Measurements from ENCODE around the gene BATF2.
"Not testable (repeated sequence)": the region's sequence is repeated elsewhere in the genome, so short reads cannot be mapped to it uniquely, and the experiment has no call there.

BATF2 gene

DNA sequence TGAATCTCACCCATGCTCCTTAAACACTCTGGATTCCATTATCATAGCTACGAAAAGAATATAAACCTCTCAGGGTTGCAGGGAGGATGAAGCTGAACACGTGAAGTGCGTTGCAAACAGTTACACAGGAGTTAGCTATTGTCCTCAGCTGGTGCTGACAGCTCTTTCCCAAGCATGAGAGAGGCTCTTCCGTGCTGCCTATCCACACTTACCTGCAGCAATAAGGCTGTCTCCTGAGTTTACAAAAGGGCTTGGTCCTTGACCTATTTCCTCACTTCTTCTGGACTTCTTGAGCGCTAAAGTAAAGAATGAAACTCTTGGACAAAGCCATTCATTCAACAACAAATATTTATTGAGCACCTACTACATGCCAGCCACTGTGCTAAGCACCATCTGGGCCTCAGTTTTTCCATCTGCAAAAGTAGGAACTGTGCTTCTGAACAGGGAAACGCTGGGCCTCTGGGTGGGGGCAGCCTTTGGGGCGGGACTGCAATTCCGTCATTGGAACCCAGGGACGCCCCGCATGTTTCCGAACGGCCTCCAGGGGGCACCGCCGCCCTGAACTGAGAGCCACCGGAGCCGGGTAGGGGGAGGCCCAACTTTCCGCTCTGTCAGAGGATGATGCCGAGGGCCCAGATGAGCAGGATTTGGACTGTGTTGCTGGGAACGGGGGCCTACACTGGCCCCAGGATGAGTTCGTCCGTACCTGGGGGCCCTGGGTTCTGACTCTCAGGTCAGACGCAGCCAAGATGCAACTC, 16.5 kb upstream of the BATF2 start:
- DNase-seq: peak; percentile 93

DNA sequence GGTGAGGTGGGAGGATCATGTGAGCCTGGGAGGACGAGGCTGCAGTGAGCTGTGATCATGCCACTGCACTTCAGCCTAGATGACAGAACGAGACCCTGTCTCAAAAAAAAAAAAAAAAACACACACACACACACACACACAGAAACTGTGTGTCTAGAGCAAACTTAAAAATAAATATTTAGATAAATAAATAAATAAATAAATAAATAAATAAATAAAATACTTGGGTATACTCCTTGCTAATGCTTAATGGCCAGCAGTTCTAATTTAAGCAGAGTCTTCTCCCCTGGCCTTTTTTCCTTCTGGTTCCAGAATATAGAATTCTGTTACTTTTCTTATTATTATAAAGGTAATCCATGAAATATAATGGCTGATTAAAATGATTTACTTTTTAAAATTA, 12.1 kb upstream of the BATF2 start:
- no peak for DNase-seq

DNA sequence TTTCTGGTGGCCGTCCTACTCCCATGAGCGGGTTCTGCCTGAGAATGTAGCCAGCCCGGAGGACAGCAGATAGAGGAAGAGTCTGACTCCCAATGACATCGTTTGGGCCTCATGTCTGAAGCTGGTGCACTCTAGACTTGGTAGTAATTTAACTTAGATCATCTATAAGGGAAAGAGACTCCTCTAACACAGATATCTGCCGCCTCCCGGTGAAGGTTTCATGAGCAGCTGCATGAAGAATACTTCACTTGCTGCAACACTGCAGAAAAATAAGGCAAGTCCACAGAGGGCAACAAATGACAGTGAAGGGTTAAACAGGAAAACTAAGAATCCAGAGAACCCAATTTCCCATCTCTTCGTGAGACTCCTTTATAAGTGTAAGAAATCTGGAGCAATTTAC, 11.2 kb upstream of the BATF2 start:
- no peak for DNase-seq

DNA sequence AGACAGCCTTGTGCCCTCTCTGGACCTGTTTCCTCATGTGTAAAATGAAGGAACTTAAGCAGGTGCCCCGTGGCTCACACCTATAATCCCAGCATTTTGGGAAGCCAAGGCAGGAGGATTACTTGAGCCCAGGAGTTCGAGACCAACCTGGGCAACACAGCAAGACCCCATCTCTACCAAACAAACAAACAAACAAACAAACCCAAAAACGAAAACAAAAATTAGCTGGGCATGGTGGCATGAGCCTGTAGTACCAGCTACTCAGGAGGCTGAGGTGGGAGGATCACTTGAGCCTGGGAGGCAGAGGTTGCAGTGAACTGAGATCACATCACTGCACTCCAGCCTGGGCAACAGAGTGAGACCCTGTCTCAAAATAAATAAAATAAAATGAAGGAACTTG, 7.2 kb upstream of the BATF2 start:
- DNase-seq: not testable (repeated sequence)

DNA sequence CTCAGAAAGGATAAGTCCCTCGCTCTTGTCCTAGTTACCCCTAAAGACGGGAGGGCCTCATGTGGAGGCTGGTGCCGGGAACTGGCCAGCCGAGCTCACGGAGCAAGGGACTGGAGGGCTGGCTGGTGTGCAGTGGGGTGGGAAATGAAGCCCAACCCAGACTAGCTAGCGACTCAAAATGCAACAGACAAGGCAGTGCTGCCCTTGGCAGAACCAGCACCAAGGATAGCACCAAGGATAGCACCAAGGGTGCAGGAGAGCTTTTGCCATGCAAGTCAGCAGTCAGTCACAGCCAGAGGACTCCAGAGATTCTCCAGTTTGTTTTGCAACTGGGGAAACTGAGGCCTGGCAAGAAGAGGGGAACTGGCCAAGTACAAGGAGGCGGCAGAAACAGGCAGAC, 6.5 kb upstream of the BATF2 start:
- DNase-seq: no peak

DNA sequence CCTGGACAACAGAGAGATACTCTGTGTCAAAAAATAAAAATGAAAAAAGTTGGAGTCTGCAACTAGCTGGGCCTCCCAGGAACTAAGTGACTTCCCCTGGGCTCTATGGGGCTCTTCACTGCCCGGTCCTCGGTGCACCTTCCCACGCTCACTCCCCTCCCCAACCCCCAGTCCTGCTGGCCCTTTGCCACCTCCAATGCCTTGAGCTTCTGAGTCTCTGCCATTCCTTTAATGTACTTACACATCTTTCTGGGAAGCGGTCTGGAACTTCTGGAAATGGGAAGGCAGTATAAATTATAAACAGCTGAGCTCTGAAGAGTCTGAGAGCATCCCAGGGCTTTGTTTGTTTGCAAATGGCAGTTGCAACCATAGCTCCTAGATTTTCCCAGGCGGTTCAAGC, 5.9 kb upstream of the BATF2 start:
- no peak for DNase-seq

DNA sequence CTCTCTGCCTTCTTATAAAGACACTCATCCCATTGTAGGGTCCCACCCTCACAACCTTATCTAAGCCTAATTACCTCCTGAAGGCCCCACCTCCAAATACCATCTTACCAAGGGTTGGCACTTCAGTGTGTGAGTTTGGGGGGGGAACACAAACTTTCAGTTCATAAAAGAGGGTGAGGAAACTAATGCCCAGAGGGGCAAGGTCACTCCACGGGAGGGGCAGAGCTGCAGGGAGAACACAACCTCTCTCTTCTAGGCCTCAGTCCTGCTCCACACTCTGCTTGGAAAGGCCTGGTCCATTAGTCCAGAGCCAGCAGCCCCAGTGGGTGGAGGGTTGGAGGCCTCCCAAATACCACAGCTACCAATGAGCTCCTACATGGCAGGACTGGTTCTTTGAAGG, 2.7 kb upstream of the BATF2 start:
- no peak for DNase-seq

DNA sequence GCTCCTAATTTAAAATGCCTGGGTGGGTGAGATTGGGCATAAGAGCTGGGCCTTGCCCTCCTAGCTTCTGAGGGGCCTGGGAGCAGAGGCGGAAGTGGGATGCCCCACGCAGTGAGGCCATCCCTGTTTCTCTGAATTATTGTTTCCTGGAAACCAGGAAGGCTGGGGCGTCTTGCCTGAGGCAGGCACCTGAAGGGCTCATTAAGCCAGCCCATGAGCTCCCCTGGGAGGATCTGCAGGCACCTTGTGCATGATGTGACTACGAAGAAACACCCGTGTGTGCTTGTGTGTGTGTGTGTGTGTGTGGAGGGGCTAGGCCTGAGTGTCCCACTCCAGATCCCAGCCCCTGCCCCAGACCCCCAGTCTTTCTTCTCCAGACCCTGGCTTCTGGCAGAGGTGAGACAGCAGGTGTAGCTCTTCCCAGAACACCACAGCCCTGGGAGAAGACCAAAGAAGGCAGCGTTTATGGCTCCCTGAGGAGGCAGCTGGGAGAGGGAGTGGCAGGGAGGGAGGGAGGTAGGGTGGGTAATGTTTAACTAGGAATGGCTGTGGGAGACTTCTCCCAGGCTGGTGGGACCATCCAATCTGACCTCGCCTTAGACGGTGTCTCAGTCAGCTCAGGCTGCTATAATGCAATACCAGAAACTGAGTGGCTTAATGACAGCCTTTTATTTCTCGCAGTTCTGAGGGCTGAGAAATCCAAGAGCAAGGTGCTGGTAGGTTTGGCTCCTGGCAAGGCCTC, 2.1 kb upstream of the BATF2 start:
- DNase-seq: no peak

DNA sequence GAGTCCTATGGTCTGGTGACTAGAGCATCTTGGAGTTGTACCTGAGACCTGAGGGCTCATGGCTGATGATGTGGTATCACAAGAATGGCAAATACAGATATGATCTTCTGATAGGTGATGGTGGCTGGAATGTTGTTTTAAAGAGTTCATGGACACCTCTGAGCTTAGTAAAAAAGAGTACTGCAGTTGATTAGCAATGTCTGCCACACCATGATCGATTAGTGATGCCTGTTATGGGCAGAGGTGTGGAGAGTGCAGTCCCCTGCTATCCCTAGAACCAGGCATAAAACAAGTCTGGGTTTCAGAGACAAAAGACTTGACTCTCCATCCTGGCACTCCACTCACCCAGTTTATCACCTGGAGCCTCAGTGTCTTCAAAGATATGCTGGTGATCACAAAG, 1.4 kb upstream of the BATF2 start:
- peak; percentile 54 for DNase-seq

DNA sequence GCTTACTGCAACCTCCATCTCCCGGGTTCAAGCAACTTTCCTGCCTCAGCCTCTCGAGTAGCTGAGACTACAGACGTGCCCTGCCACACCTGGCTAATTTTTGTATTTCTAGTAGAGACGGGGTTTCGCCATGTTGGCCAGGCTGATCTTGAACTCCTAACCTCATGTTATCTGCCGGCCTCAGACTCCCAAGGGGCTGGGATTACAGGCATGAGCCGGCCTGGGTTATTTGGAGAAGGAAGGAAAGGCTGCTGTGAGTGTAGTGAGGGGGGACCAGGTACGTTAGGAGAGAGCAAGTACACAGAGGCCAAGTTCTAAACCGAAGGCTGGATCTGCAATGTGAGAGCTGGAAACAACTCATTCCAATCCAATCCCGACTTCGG, 453 bp downstream of the BATF2 start:
- no peak for DNase-seq

DNA sequence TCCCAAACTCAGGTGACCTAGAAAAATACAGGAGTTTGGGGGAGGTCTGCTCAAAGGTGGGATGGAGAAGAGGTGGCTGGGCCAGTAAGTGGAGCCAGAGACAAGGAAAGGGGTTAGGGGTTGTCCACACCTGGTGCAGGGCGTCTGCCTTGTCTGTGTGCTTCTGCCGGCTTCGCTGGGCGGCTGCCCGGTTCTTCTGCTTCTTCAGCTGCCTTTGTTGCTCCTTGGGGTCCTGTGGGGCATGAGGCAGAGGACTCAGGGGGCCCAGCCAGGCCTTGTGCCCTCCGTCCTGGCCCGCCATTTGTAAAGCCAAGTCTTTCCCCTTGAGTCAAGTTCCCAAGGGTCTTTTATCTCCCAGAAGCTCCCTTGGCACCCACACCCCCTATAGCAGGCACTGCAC, 2.5 kb downstream of the BATF2 start:
- no peak for DNase-seq

DNA sequence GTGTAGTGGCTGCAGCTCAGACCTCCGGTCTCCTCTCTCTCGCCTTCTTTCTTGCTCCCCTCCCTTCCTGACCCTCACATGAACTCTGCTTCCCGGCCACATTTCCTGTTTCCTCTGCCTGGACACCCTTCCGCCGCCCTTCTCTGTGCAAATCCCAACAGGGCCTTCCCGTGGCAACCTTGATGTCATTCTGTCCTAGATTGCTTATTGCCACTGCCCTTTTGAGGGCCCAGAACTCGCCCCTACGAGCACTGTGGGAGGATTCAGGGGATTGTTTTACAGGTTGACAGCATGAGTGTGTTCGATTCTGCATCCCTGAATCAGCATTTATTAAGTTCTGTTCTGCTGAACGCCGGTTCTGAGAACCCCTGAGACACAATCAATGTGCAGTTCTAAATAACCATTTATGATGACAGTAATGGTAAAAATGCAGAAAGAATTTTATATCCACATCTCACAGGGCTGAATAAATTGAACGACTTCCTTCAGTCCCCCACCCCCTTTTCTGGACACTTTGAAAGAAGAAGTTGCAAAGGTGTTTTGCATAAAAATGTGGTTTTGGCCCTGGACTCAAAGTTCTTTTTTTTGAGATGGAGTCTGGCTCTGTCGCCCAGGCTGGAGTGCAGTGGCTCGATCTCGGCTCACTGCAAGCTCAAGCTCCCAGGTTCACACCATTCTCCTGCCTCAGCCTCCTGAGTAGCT, 6.4 kb downstream of the BATF2 start:
- no peak for DNase-seq

DNA sequence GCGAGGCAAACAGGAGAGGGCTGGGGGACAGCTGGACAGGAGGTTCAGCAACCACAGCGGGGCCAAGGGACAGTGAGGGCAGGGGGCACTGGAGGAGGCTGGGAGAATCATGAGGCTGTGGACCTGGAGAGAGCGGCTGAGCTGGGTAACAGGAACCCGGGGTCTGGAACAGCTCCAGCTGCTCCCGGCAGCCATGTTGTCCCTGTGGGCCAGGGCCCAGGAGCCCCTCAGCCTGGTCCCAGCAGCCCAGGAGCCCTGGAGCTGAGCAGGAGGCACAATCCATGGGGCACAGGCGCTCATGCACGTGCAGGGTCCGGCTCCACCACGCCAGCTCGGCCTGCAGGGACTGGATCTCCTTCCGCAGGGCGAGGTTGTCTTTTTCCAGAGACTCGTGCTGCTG, 7.4 kb downstream of the BATF2 start:
- DNase-seq: no peak

DNA sequence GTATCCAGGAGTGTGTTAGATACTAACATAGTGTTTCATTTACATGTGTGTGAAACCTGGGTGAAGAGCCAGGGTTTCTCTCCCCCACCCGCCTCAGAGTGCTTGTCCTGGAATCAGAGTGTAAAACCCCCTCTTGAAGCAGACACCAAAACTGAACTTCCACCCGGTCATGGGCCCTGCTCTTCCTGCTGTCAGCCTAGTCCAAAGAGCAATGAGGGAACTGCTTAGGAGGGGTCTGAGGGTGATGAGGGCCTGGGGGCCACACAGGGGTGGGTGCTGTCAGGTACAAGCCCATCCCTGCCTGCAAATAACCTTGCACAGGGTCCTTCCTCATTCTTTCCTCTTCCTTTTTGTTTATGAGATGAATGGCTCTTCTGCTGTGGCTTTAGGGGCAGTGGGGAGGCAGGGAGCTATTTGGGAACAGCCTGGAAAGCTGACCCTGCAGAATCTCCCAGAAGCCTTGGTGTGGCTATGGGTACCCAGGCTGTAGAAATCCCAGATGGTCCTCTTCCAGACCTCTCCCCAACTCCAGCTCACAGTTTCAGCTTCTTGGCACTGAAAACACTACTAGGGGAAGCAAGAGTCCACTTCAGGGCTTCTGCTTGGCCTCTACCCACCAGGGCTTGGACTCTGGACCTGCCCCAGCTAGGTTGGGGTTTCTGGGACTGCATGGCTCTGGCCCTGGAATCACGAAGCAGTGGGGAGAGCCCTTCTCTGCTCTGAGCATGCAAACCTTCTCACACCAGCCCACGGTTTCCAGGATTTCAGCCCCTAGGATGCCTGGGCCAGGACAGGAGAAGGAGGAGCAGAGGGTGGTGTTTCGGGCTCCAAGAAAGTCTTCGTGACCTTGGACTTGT, 8.5 kb downstream of the BATF2 start:
- DNase-seq: no peak

DNA sequence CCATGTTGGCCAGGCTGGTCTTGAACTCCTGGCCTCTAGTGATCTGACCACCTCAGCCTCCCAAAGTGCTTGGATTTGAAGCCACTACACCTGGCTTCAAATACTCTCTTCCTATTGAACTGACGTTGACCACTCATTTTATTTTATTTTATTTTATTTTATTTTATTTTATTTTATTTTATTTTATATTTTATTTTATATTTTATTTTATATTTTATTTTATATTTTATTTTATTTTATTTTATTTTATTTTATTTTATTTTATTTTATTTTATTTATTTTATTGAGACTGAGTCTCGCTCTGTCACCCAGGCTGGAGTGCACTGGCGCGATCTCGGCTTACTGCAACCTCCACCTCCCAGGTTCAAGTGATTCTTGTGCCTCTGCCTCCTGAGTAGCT, 13.4 kb downstream of the BATF2 start:
- not testable (repeated sequence) for DNase-seq

DNA sequence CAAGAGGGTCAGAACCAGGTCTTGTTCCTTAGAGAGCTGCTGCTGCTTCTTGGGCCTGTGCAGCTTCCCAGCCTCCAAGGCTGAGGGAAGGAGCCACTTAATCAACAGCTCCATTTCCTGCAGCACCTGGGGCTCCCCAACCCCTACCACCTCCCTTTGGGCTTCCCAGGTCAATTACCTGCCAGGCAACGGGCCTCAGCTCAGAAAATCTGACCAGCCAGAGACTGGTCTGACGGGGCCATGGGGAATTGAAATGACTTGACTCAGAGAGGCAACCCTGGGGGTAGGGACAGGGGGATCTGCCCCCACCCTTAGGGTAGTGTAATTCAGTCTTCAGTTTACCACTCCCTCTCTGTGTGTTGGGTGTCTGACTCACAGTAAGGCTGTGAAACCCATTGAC, 20.1 kb downstream of the BATF2 start:
- DNase-seq: no peak

DNA sequence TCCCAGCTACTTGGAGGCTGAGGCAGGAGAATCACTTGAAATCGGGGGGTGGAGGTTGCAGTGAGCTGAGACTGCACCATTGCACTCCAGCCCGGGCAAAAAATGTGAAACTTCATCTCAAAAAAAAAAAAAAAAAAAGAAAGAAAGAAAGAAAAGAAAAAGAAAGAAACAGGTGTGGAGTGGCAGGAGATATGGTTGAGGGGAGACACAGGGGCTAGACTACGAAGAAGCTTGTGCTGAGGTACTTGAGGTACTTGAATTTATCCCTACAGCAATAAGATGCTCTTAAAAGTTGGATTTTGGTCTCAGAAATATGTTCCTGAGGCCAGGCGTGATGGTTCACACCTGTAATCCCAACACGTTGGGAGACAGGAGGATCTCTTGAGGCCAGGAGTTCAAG, 22.6 kb downstream of the BATF2 start:
- no peak for DNase-seq

DNA sequence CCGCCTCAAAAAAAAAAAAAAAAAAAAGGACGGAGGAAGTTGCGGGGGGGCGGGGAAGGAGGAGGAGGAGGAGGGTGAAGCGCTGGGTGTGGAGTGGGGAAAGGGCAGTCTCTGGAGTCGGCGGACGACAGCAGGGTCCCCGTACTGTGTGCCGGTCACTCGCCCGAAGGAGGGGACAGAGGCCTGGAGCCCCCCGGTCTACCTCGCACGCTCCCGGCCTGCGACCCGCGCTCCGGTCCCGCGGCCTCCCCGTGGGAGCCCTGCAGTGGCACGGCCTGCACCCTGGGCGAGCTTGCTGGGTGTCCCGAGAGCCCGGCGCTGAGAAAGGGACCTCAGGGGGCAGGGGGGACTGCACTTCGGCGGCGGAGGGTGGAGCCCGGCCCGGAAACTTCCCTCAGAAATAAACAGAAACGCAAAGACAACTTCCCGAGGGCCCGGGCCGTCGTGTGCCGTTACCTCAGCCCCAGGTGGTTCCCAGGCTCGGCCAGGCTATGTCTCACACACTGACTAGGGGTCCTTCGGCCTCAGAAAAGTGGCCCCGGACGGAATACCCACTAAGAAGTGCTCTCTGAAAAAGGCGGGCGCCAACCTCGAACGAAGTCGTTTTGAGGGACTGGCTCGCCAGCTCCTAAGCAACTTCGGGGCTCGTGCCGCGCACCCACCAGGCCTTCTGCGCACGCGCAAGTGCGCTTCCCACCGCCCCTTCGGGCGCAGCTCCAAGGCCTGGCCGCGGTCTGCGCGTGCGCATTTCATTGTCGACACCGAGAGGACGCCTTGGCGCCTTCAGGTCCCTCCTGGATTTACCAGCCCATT, 25.1 kb downstream of the BATF2 start, which contains the start of gene MAJIN:
MAJIN (minus strand) TSS at position 688 of the 813 bp plus-strand sequence. CDS start 12,703 bp downstream, outside the sequence.
- peak; percentile 92 for DNase-seq

DNA sequence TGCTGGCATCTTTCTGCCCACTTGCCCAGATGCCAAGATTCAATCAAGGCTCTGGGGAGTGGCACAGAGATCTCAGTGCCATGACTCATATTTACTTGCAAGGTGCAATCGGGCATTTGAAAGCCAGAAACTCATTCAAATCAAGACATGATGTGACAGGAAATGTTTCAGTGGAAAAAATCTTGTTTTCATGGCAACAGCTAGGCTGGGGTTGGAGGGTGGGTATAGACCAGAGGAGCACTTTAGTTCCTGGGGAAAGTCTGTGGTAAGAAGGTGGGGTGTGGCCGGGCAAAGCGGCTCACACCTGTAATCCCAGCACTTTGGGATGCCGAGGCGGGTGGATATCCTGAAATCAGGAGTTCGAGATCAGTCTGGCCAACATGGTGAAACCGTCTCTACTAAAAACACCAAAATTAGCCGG, 26.0 kb downstream of the BATF2 start:
- peak; percentile 55 for DNase-seq

DNA sequence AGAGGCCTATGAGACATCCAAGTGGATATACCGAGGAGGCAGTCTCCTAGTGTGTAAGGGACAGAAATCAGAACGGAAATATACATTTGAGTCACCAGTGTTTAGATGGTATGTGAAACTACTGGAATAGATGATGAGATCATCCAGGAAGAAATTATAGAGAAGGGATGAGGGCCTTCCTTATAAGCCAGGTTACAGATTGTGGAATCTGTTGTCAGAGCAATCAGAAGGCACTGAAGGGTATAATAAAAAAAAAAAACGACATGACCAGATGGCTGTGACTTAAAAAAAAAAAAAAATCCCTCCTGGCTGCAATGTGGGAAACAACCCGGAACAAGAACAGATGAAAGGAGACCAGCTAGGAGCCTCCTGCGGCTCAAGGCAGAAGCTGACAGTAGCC, 27.6 kb downstream of the BATF2 start:
- no peak for DNase-seq

DNA sequence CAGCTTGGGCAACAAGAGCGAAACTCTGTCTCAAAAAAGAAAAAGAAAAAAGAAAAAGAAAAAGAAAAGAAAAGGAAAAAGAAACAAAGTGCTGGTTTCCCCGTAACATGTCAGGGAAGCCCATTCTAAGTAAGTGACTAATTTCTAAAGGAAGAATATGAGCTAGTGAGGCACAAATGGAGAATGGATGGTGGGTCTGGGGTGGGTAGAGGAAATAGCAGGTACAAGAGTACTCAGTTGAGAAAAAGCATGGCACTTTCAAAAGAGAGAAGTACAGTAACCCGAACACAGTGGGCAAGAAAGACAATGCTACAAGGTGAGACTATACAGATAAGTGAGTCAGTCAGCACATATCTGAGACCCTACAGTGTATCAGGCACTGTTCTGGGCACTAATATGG, 29.4 kb downstream of the BATF2 start:
- DNase-seq: no peak

DNA sequence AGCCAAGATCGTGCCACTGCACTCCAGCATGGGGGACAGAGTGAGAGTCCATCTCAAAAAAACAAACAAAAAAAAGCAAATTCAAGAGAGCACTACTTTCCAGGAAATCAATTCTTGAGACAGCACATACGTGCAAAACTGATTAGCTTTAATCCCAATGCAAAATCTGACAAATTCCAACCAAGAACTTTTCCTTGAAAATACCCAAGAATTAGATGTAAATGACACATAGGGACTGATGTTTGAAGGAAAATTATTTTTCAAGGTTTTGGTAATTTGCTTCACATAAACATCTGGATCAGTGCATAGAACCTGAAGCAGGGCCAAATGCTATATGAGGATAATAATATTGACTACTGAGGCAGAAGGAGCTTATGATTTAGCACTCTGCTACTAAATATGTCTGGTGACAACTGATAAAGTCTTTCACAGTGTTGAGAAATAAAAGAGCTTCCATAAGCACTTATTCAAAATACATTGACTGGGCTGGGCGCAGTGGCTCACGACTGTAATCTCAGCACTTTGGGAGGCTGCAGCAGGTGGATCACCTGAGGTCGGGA, 33.6 kb downstream of the BATF2 start:
- DNase-seq: no peak
